GM12892 (cell line): ENCODE measurements around the gene LIPA.

ENCODE experiments used
- POLR2A ChIP-seq: IDR thresholded peaks from 2 replicates; pipeline ENCODE4 v1.6.1; 2011; ENCODE audit warnings: low read depth, low read length, control low read depth
- POLR2AphosphoS5 ChIP-seq: IDR thresholded peaks from 2 replicates; pipeline ENCODE4 v1.6.1; 2011; ENCODE audit warnings: low read depth, low read length, control low read depth
- TAF1 ChIP-seq: IDR thresholded peaks from 2 replicates; pipeline ENCODE4 v1.6.1; 2011; ENCODE audit warnings: low read depth, mild to moderate bottlenecking, control low read depth, low read length, borderline replicate concordance

DNA sequence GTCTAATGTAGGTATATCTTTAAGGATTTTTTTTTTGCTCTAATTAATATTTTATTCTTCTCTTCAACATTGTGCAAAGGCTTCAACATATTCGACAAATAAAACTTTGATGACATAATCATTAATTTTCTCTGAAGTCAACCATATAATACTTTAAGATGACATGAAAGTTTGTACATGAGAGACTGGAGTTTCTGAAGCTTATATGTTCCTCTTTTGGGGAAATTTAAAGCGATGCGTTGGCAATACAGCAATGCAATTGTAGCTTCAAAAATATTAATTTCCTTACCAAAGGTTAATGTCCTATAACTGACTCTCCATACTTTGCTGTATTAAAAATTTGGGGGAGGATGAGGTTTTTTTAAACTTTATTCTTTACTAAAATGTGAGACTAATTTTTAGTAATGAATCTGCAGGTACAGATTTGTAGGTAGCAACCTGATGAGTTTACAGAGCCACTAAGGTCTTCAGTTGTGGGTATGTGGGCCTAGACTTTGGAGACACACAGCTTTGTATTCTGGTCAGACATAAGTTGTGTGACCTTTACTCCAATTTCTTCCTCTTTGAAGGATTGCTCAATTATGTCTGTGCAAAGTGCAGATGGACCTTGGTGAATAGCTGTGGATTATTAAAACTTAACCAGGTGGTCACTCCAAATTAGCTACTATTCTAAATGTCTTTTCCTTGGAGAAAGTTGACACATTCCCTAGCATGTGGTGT lies 18.0 kb upstream of the LIPA start:
- TF ChIP-seq TAF1 (no peak), POLR2A (no peak), POLR2AphosphoS5 (no peak)
